Measurements from ENCODE around the gene AMZ2. TPM values are rescaled to one million over a fixed set of nuclear protein-coding genes. Genes with fewer than 3 reads are reported as not detected.

AMZ2 gene
- total and polyA plus RNA-seq, 2 experiments from 2014 or later, result 54.2 to 71.5 TPM

- no peaks in the 10 kb centered on the region for H3K79me2 ChIP-seq (replicated peaks; ENCODE audit: insufficient read depth)
- H3K27ac ChIP-seq (ENCODE audit: low read depth), result no peak overlapping the region
- DNase-seq (ENCODE audit: low spot score) (peak; percentile 72), ATAC-seq (peak; percentile 3; the same call in 2 of the 3 replicates)
- no peaks in the 10 kb centered on the region; the same call in 2 of the 3 replicates for H3K36me3 Mint-ChIP-seq (ENCODE audit: low read depth)
- peak overlapping the region; percentile 31; the same call in 1 of the 3 replicates for H3K4me3 Mint-ChIP-seq
- peaks cover 54% of the 10 kb centered on the region for H3K4me1 Mint-ChIP-seq
- no peak overlapping the region for H2AFZ ChIP-seq
- peaks cover 42% of the 10 kb centered on the region for H3K27me3 Mint-ChIP-seq (ENCODE audit: insufficient read depth, low read depth, poor library complexity)
- no peak overlapping the region for H3K27ac Mint-ChIP-seq
- H3K36me3 ChIP-seq (ENCODE audit: insufficient read depth), result no peaks in the 10 kb centered on the region
- H4K20me1 ChIP-seq (replicated peaks; ENCODE audit: insufficient read depth), result no peaks in the 10 kb centered on the region
- H3K4me1 ChIP-seq (ENCODE audit: insufficient read depth), result peaks cover 55% of the 10 kb centered on the region
- H3K4me3 ChIP-seq, result 0 out of 2 replicates have a peak overlapping the region, but pooled peaks have one; percentile 4
- H3K4me2 ChIP-seq, result peak overlapping the region; percentile 59
- TF ChIP-seq EZH2phosphoT487 (IDR thresholded peaks at IDR 0.05; ENCODE audit: unreplicated experiment), result no peak
- no peak for TF ChIP-seq ETS1 (IDR thresholded peaks at IDR 0.05)
- peak; percentile 85 for TF ChIP-seq ZNF462 (CRISPR knock-in tag; IDR thresholded peaks at IDR 0.05)
- TF ChIP-seq ZNF114 (CRISPR knock-in tag; IDR thresholded peaks at IDR 0.05), result peak; percentile 17; the same call in 1 of the 2 replicates
- no peak for TF ChIP-seq NANOG (IDR thresholded peaks at IDR 0.05; ENCODE audit: borderline replicate concordance)
- no peak for TF ChIP-seq JUNB (IDR thresholded peaks at IDR 0.05; ENCODE audit: unreplicated experiment)
- no peak for TF ChIP-seq EZH2 (IDR thresholded peaks at IDR 0.05; ENCODE audit: low read depth, unreplicated experiment)
- 0 out of 2 replicates have a peak, but pooled peaks have one; percentile 17 for TF ChIP-seq CREB1 (CRISPR knock-in tag; IDR thresholded peaks at IDR 0.05; ENCODE audit: low read depth)
- no peak for TF ChIP-seq POLR2AphosphoS5 (IDR thresholded peaks at IDR 0.05; ENCODE audit: low read depth)
- peaks cover 49% of the 10 kb centered on the region for H3K27me3 ChIP-seq (ENCODE audit: insufficient read depth)
- H3F3A ChIP-seq (replicated peaks; ENCODE audit: low read depth), result peaks cover 13% of the 10 kb centered on the region
- H3K9me2 ChIP-seq (ENCODE audit: insufficient read depth), result no peaks in the 10 kb centered on the region
- no peaks in the 10 kb centered on the region for H3K9me3 Mint-ChIP-seq
These were observed 46.3 kb downstream of the AMZ2 start for GRCh38 chr17:68294196-68294555.

All from GM23338 (cell line).